Transverse colon (tissue), 3 donors: ENCODE results near the gene CPEB3.

Source experiments
- EP300 ChIP-seq: sonication (generic); formaldehyde crosslinking; IDR thresholded peaks from one replicate; pipeline ENCODE4 v1.6.1; 2017; ENCODE audit warnings: antibody characterized with exemption, low read depth
- POLR2A ChIP-seq: fragments of 450-650 bp; IDR thresholded peaks from one replicate; pipeline ENCODE4 v1.6.1; 2016; ENCODE audit warnings: antibody characterized with exemption, mild to moderate bottlenecking, moderate library complexity
- TF ChIP-seq, protein P1 (sequence below), 5 experiments: fragments of 200-600 bp in 3 of 5; fragments of 450-650 bp in 2 of 5; sonication (generic) in 3 of 5; IDR thresholded peaks; 1 replicate in 2 of 5; 2 replicates in 3 of 5; pipeline ENCODE4 v1.5.1; 2016 to 2017; ENCODE audit warnings: antibody characterized with exemption in 5 of 5, inconsistent platforms in 3 of 5, mild to moderate bottlenecking in 2 of 5, moderate library complexity in 1 of 5

DNA sequence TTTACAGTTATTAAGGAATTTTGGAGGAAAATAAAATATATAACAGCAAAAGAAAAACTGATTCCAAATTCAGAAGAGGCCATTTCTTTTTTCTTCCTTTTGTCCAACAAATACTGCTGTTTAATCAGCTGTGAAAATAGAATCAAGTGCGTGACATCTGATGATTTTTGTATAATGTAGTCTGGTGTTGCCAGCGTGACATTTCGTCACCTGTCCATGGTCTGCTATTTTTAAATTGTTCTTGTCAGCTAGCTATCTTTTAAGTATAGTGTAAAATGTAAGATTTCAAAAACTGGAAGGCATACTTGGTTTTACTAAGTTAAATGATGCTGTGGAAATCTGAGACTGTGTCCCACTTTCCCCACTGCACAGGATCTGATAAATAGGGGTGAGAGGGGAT, 105.9 kb downstream of the CPEB3 start:
- TF ChIP-seq, protein P1, sequence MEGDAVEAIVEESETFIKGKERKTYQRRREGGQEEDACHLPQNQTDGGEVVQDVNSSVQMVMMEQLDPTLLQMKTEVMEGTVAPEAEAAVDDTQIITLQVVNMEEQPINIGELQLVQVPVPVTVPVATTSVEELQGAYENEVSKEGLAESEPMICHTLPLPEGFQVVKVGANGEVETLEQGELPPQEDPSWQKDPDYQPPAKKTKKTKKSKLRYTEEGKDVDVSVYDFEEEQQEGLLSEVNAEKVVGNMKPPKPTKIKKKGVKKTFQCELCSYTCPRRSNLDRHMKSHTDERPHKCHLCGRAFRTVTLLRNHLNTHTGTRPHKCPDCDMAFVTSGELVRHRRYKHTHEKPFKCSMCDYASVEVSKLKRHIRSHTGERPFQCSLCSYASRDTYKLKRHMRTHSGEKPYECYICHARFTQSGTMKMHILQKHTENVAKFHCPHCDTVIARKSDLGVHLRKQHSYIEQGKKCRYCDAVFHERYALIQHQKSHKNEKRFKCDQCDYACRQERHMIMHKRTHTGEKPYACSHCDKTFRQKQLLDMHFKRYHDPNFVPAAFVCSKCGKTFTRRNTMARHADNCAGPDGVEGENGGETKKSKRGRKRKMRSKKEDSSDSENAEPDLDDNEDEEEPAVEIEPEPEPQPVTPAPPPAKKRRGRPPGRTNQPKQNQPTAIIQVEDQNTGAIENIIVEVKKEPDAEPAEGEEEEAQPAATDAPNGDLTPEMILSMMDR (IDR thresholded peaks at IDR 0.05) = no peak
- TF ChIP-seq POLR2A (no peak), EP300 (no peak)
